ELF-1 (cell line): ENCODE data around the gene PACC1.
A peak's percentile ranks its signal among the peaks of the same experiment; 100 is the strongest.
"Not testable (repeated sequence)": the region's sequence is repeated elsewhere in the genome, so short reads cannot be mapped to it uniquely, and the experiment has no call there.

Source experiments
- DNase-seq: peaks from one replicate; pipeline ENCODE4 v3.0.0-alpha.2; 2016; ENCODE audit warnings: low read depth, low spot score

PACC1 gene

GRCh38 chr1:212329105-212329504 lies 85.6 kb downstream of the PACC1 start:
- no peak for DNase-seq

GRCh38 chr1:212328248-212328647 lies 86.4 kb downstream of the PACC1 start:
- DNase-seq: no peak

GRCh38 chr1:212326541-212326940 lies 88.1 kb downstream of the PACC1 start:
- no peak for DNase-seq

GRCh38 chr1:212323066-212323465 lies 91.6 kb downstream of the PACC1 start:
- DNase-seq: no peak

- not testable (repeated sequence) for DNase-seq
Measured at GRCh38 chr1:212321031-212321430, 93.7 kb downstream of the PACC1 start.

DNA sequence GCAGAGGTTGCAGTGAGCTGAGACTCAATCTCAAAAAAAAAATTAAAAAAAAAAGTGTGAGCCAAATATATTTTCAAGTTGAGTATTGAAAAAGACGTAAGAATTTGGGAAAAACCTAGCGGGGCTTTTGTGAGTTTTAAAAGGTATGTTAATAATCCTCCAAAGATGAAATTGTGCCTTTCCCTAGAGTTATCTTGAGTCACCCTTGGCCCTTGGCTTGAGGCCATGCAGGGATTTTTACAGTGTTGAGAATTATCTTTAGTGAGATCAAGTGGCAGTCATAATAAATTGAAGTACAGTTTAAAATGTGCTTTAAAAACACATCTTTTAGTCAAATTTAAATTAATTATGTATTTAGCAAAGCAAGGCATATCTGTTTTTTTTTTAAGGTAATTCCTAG lies 96.8 kb downstream of the PACC1 start:
- no peak for DNase-seq

- peak; percentile 58 for DNase-seq
Measured at GRCh38 chr1:212315907-212316306, 98.8 kb downstream of the PACC1 start.

DNA sequence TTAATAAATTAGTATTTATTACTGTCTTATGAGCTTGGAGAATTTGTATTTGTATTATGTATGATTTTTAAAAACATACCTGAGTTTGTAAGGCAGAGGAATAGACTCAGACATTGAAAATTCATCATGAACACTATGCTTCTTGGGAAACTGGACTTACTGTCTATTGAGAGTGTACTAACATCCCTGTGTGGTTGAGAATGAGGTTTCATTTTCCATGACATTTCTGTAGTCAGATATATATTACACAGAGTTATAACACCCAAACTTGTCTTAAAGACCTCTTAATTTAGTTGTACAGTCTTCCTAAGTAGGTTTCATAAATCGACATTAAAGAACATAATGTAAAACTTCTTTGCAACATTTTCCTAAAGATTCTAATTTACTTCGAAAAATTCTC lies 99.5 kb downstream of the PACC1 start:
- no peak for DNase-seq
